ENCODE data around the gene MTSS2.

DNA sequence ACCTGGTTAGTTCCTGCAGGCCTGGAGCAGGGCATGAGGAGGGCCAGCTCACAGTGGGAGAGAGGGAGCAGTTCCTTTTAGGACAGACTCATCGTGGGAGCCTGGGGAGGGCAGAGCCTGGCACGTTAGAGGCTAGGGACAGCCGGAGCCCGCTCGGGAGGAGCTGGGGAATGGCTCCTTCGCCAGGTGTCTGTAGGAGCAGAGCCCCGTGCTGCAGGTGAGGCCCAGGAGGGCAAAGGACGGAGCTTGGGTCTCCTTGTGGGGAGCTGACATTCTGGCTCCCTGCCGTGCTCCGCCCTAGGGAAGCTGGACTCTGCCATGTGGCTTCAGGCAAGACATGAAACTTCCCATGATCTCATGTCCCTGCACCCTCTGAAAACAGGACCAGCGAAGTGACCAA is 18.7 kb upstream of the MTSS2 start:
- TF ChIP-seq SUZ12 (IDR thresholded peaks at IDR 0.05) (no peak), NFRKB (IDR thresholded peaks at IDR 0.05) (no peak), ELF4 (IDR thresholded peaks at IDR 0.05) (no peak)

All from HEK293T (cell line).